ENCODE results near the gene SMURF1. TPM values are rescaled to one million over a fixed set of nuclear protein-coding genes. Genes with fewer than 3 reads are reported as not detected.

The SMURF1 gene
- polyA plus RNA-seq, 1 donor from 2014 or later, result 22.9 TPM

DNA sequence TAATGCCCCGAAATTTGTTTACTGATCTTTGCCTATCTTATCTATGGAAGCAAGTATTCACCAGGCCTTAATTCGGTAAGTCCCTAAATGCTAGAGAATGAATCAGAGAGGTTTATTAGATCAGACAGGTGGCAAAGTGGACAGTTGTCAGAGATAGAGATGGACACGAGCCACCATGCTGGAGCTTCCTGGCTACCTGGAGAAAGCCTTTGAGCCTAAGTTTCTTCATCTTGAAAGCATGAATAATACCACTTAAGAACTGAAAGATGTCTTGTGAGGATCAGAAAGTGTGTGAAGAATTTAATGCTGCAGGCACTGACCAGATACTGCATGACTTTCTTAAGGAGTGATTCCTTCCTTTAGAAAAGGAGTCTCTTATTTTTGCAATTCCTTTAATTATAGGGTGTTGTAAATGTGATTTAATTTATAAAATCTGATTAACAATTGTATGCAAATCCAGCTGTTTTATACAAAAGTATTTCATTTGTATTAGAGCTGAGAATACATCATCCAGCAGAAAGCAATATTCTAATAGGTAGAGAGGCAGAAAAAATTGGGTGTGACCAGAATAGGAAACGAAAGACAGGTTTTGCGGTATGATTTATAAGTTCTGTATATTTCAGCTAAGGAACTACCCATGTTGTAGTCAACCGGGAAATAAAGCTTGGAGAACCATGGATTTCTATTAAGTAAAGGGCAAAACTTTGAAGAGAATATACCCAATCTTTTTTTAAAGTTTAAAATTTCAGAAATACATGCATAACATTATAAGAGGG lies 82.7 kb downstream of the SMURF1 start:
- Histone ChIP-seq H3K79me2 (replicated peaks; ENCODE audit: insufficient read depth, low read length) (no peaks in the 10 kb centered on the region), H4K20me1 (ENCODE audit: insufficient read depth) (no peaks in the 10 kb centered on the region), H3K27ac (ENCODE audit: low read length) (no peak overlapping the region)

DNA sequence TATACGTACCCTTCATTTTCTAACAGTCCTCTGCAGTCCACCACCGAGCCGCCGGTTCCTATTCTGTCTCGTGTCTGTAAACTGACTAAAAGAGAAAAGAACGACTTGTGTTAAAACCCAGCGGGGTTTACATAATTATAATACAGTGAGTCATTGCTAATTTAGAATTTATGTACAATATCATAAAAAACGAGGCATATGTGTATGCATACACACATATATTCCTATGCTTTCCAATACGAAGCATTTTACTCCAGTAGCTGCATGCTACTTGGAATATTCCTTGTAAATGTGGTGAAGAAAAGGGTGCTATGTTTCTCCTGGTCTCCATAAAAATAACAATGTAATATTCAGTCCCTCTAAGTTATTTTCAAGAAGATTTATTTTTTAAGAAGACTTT lies 89.1 kb downstream of the SMURF1 start:
- Histone ChIP-seq H3K36me3 (ENCODE audit: insufficient read depth, low read length) (no peaks in the 10 kb centered on the region), H3K27me3 (ENCODE audit: insufficient read depth, low read depth, low read length) (no peaks in the 10 kb centered on the region), H3F3A (ENCODE audit: insufficient read depth, low read length, poor library complexity, severe bottlenecking) (no peaks in the 10 kb centered on the region), H3K4me3 (ENCODE audit: low read length) (no peak overlapping the region), H3K79me2 (replicated peaks; ENCODE audit: insufficient read depth, low read length) (no peaks in the 10 kb centered on the region), H4K20me1 (ENCODE audit: insufficient read depth) (no peaks in the 10 kb centered on the region), H2AFZ (ENCODE audit: low read depth, low read length) (no peak overlapping the region), H3K9me2 (ENCODE audit: insufficient read depth, low read length) (no peaks in the 10 kb centered on the region), H3K9ac (ENCODE audit: low read length) (no peak overlapping the region), H3K9me3 (ENCODE audit: low read length) (no peaks in the 10 kb centered on the region), H3K27ac (ENCODE audit: low read length) (no peak overlapping the region), H3K4me2 (ENCODE audit: low read length) (no peak overlapping the region)
- TF ChIP-seq MXI1 (conservative IDR thresholded peaks at IDR 0.05; ENCODE audit: poor library complexity, severe bottlenecking) (no peak), EZH2 (IDR thresholded peaks at IDR 0.05; ENCODE audit: borderline replicate concordance, insufficient read depth, low read length, poor library complexity, severe bottlenecking) (no peak), EP300 (conservative IDR thresholded peaks at IDR 0.05; ENCODE audit: poor library complexity, severe bottlenecking) (no peak), SMC3 (conservative IDR thresholded peaks at IDR 0.05; ENCODE audit: poor library complexity) (no peak), RAD21 (conservative IDR thresholded peaks at IDR 0.05) (no peak), POLR2AphosphoS5 (IDR thresholded peaks at IDR 0.05) (no peak), TAF1 (IDR thresholded peaks at IDR 0.05; ENCODE audit: low read depth) (no peak)
- TF ChIP-seq, protein P1, sequence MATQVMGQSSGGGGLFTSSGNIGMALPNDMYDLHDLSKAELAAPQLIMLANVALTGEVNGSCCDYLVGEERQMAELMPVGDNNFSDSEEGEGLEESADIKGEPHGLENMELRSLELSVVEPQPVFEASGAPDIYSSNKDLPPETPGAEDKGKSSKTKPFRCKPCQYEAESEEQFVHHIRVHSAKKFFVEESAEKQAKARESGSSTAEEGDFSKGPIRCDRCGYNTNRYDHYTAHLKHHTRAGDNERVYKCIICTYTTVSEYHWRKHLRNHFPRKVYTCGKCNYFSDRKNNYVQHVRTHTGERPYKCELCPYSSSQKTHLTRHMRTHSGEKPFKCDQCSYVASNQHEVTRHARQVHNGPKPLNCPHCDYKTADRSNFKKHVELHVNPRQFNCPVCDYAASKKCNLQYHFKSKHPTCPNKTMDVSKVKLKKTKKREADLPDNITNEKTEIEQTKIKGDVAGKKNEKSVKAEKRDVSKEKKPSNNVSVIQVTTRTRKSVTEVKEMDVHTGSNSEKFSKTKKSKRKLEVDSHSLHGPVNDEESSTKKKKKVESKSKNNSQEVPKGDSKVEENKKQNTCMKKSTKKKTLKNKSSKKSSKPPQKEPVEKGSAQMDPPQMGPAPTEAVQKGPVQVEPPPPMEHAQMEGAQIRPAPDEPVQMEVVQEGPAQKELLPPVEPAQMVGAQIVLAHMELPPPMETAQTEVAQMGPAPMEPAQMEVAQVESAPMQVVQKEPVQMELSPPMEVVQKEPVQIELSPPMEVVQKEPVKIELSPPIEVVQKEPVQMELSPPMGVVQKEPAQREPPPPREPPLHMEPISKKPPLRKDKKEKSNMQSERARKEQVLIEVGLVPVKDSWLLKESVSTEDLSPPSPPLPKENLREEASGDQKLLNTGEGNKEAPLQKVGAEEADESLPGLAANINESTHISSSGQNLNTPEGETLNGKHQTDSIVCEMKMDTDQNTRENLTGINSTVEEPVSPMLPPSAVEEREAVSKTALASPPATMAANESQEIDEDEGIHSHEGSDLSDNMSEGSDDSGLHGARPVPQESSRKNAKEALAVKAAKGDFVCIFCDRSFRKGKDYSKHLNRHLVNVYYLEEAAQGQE (IDR thresholded peaks at IDR 0.05; ENCODE audit: borderline replicate concordance), result no peak
- TF ChIP-seq, protein P2, sequence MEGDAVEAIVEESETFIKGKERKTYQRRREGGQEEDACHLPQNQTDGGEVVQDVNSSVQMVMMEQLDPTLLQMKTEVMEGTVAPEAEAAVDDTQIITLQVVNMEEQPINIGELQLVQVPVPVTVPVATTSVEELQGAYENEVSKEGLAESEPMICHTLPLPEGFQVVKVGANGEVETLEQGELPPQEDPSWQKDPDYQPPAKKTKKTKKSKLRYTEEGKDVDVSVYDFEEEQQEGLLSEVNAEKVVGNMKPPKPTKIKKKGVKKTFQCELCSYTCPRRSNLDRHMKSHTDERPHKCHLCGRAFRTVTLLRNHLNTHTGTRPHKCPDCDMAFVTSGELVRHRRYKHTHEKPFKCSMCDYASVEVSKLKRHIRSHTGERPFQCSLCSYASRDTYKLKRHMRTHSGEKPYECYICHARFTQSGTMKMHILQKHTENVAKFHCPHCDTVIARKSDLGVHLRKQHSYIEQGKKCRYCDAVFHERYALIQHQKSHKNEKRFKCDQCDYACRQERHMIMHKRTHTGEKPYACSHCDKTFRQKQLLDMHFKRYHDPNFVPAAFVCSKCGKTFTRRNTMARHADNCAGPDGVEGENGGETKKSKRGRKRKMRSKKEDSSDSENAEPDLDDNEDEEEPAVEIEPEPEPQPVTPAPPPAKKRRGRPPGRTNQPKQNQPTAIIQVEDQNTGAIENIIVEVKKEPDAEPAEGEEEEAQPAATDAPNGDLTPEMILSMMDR (IDR thresholded peaks at IDR 0.05; ENCODE audit: poor library complexity, severe bottlenecking), result no peak

More for the DNA sequence above, 82.7 kb downstream of the SMURF1 start:
- Histone ChIP-seq H3K36me3 (ENCODE audit: insufficient read depth, low read length) (no peaks in the 10 kb centered on the region), H3K9ac (ENCODE audit: low read length) (no peak overlapping the region), H3K4me2 (ENCODE audit: low read length) (no peak overlapping the region), H3K4me3 (ENCODE audit: low read length) (no peak overlapping the region), H2AFZ (ENCODE audit: low read depth, low read length) (no peak overlapping the region), H3K27me3 (ENCODE audit: insufficient read depth, low read depth, low read length) (no peaks in the 10 kb centered on the region), H3K9me2 (ENCODE audit: insufficient read depth, low read length) (no peaks in the 10 kb centered on the region), H3K9me3 (ENCODE audit: low read length) (no peaks in the 10 kb centered on the region), H3F3A (ENCODE audit: insufficient read depth, low read length, poor library complexity, severe bottlenecking) (no peaks in the 10 kb centered on the region)
- TF ChIP-seq MXI1 (conservative IDR thresholded peaks at IDR 0.05; ENCODE audit: poor library complexity, severe bottlenecking) (no peak), SMC3 (conservative IDR thresholded peaks at IDR 0.05; ENCODE audit: poor library complexity) (no peak), RAD21 (conservative IDR thresholded peaks at IDR 0.05) (no peak), TAF1 (IDR thresholded peaks at IDR 0.05; ENCODE audit: low read depth) (no peak), POLR2AphosphoS5 (IDR thresholded peaks at IDR 0.05) (no peak), EP300 (conservative IDR thresholded peaks at IDR 0.05; ENCODE audit: poor library complexity, severe bottlenecking) (no peak), EZH2 (IDR thresholded peaks at IDR 0.05; ENCODE audit: borderline replicate concordance, insufficient read depth, low read length, poor library complexity, severe bottlenecking) (no peak)
- TF ChIP-seq, protein P1 (IDR thresholded peaks at IDR 0.05; ENCODE audit: borderline replicate concordance), result no peak
- TF ChIP-seq, protein P2 (IDR thresholded peaks at IDR 0.05; ENCODE audit: poor library complexity, severe bottlenecking), result no peak
